Ishikawa (cell line): ENCODE measurements around the gene SERTAD2.

Source experiments
- CEBPB ChIP-seq: IDR thresholded peaks from 2 replicates; pipeline ENCODE4 v1.6.1; 2012
- CREB1 ChIP-seq: IDR thresholded peaks from 2 replicates; pipeline ENCODE4 v1.6.1; 2012; ENCODE audit warnings: low read depth
- EGR1 ChIP-seq: IDR thresholded peaks from 2 replicates; pipeline ENCODE4 v1.6.1; 2012
- EP300 ChIP-seq: IDR thresholded peaks from 2 replicates; pipeline ENCODE4 v1.6.1; 2012; ENCODE audit warnings: borderline replicate concordance
- FOXM1 ChIP-seq: IDR thresholded peaks from 2 replicates; pipeline ENCODE4 v1.6.1; 2012; ENCODE audit warnings: low read depth, borderline replicate concordance
- MAX ChIP-seq: IDR thresholded peaks from 2 replicates; pipeline ENCODE4 v1.6.1; 2012
- NFIC ChIP-seq: IDR thresholded peaks from 2 replicates; pipeline ENCODE4 v1.6.1; 2012
- RAD21 ChIP-seq: IDR thresholded peaks from 2 replicates; pipeline ENCODE4 v1.6.1; 2012; ENCODE audit warnings: low read depth
- REST ChIP-seq: IDR thresholded peaks from 2 replicates; pipeline ENCODE4 v1.6.1; 2012; ENCODE audit warnings: low read depth, mild to moderate bottlenecking
- TAF1 ChIP-seq: IDR thresholded peaks from 2 replicates; pipeline ENCODE4 v1.6.1; 2012; ENCODE audit warnings: low read depth, mild to moderate bottlenecking
- TCF12 ChIP-seq: IDR thresholded peaks from 2 replicates; pipeline ENCODE4 v1.6.1; 2012; ENCODE audit warnings: low read depth
- TEAD4 ChIP-seq: IDR thresholded peaks from 2 replicates; pipeline ENCODE4 v1.6.1; 2012
- USF1 ChIP-seq: IDR thresholded peaks from 2 replicates; pipeline ENCODE4 v1.6.1; 2012
- YY1 ChIP-seq: IDR thresholded peaks from 2 replicates; pipeline ENCODE4 v1.6.1; 2012; ENCODE audit warnings: low read depth
- ZBTB7A ChIP-seq: IDR thresholded peaks from 2 replicates; pipeline ENCODE4 v1.6.1; 2012; ENCODE audit warnings: low read depth

Gene SERTAD2

DNA sequence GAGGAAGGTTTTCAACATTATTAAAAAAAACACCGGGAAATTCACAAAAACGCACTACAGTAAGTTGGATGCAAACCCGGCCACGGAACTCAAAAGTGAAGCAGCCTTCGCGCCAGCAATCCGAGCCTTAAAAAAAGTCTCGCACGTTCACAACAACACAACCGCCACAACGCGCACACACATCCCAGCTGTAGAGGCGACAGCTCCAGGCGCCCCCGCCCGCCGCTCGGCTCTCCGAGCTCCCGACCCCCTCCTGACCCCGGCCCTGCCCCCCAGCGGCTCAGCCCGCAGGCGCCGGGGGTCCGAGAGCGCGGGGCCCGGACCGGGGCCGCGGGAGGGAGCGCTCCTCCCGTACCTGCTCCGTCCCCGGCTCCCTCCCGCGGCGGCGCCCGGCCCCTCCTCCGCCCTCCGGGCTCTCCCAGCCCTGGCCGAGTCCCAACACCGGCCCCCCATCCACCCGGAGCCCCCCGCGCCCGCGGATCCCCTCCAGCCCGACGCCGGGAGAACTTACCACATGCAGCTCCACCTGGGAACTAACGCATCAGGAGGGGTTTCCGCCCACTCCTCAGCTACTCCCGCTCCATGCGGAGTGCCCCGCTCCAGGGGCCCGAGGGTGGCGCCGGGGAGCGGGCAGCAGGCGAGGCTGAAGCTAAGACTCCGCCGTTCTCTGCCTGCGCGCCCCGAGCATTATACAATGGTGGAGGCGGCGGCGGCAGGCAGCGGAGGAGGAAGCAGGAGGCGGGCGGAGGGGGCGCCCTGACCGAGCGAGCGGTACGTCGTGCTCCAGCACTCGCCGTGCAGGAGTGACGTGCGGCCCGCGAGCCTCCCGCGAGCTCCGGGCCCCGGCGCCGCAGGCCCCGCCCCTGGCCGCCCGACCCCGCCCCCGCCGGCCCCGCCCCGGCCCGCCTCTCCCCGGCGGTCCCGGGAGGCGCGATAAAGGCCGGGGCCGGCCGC, at the start of gene SERTAD2:
Gene SERTAD2, minus strand, starts transcription at position 805 of the 954 bp plus-strand sequence. CDS start 17,042 bp downstream, outside the sequence.
- TF ChIP-seq YY1 (peak; percentile 54; the same call in 1 of the 2 replicates), TEAD4 (no peak), EGR1 (0 out of 2 replicates have a peak, but pooled peaks have one; percentile 45), NFIC (0 out of 2 replicates have a peak, but pooled peaks have one; percentile 12), FOXM1 (no peak), ZBTB7A (peak; percentile 72; the same call in 1 of the 2 replicates), TAF1 (peak; percentile 42; the same call in 1 of the 2 replicates)

GRCh38 chr2:64700133-64700809, 46.6 kb upstream of the SERTAD2 start:
- TF ChIP-seq TAF1, result no peak
- TF ChIP-seq TCF12, result no peak
- TF ChIP-seq NFIC, result no peak
- TF ChIP-seq RAD21, result no peak
- TF ChIP-seq MAX, result no peak
- no peak for TF ChIP-seq TEAD4
- TF ChIP-seq USF1, result no peak

GRCh38 chr2:64699712-64700111, 46.0 kb upstream of the SERTAD2 start:
- TF ChIP-seq TEAD4 (no peak), MAX (no peak), USF1 (no peak)

- no peak for TF ChIP-seq MAX
- no peak for TF ChIP-seq CEBPB
- no peak for TF ChIP-seq YY1
- no peak for TF ChIP-seq EGR1
- no peak for TF ChIP-seq EP300
Observed at GRCh38 chr2:64698668-64699444, 45.1 kb upstream of the SERTAD2 start.

GRCh38 chr2:64698177-64698643, 44.5 kb upstream of the SERTAD2 start:
- TF ChIP-seq CEBPB, result peak; percentile 56; the same call in 1 of the 2 replicates
- TF ChIP-seq USF1, result no peak

- no peak for TF ChIP-seq EP300
- TF ChIP-seq CEBPB, result no peak
- no peak for TF ChIP-seq TAF1
- TF ChIP-seq FOXM1, result no peak
- no peak for TF ChIP-seq RAD21
- no peak for TF ChIP-seq CREB1
Observed at GRCh38 chr2:64697297-64698176, 43.8 kb upstream of the SERTAD2 start.

DNA sequence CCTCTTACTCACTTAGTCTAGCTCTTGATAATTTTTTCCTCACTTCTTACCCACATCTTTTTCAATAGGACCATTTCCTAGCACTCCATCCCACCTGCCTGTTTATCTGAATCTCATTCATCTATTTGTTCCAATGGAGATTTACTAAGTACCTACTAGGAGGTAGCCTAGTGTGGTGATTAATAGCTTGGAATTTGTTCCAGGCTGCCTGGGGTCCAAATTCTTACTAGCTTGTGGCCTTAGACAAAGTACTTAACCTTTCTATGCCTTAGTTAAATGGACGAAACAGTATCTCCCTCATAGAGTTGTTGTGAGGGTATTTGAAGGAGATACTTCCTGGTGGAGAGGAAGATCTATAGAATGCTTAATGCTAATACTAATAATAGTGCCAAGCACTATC, 42.9 kb upstream of the SERTAD2 start:
- no peak for TF ChIP-seq NFIC
- no peak for TF ChIP-seq CEBPB
- no peak for TF ChIP-seq TCF12
- TF ChIP-seq CREB1, result no peak
- TF ChIP-seq EP300, result no peak
- TF ChIP-seq USF1, result no peak
- no peak for TF ChIP-seq TAF1
- TF ChIP-seq FOXM1, result no peak
- TF ChIP-seq EGR1, result no peak
- TF ChIP-seq ZBTB7A, result no peak
- TF ChIP-seq REST, result no peak
- no peak for TF ChIP-seq MAX
- no peak for TF ChIP-seq YY1
- TF ChIP-seq TEAD4, result no peak
- no peak for TF ChIP-seq RAD21
